Peyer's patch (tissue), 4 donors: ENCODE measurements around the gene LY6G6D. TPM values are rescaled to one million over a fixed set of nuclear protein-coding genes. Genes with fewer than 3 reads are reported as not detected.

ENCODE experiments used
- DNase-seq, 3 donors: peaks; one replicate each; pipeline ENCODE4 v3.0.0-alpha.2; 2017 to 2019
- H3K27ac ChIP-seq, 4 donors: fragments of 200-600 bp; sonication (generic); one replicate each; pipeline ENCODE4 v1.5.1; 2016 to 2019
- H3K27me3 ChIP-seq, 2 donors: fragments of 200-600 bp; sonication (generic); one replicate each; pipeline ENCODE4 v1.5.1; 2019
- H3K36me3 ChIP-seq, 3 donors: fragments of 200-600 bp; sonication (generic); one replicate each; pipeline ENCODE4 v1.5.1; 2016 to 2019
- H3K4me1 ChIP-seq, 4 donors: fragments of 200-600 bp; sonication (generic); one replicate each; pipeline ENCODE4 v1.5.1; 2016 to 2019
- H3K4me3 ChIP-seq, 4 donors: fragments of 200-600 bp; sonication (generic); 1 replicate in 3 of 4; 2 replicates in 1 of 4; pipeline ENCODE4 v1.5.1; 2016 to 2019; ENCODE audit warnings: mild to moderate bottlenecking in 1 of 4
- H3K9me3 ChIP-seq, 4 donors: fragments of 200-600 bp; sonication (generic); one replicate each; pipeline ENCODE4 v1.5.1; 2016 to 2019; ENCODE audit warnings: mild to moderate bottlenecking in 1 of 4
- CTCF ChIP-seq, 6 experiments: fragments of 450-650 bp in 4 of 6; fragments of 200-600 bp in 2 of 6; sonication (generic) in 1 of 6; IDR thresholded peaks; one replicate each; pipeline ENCODE4 v1.5.1; 2017 to 2019; ENCODE audit warnings: antibody characterized with exemption in 6 of 6, mild to moderate bottlenecking in 3 of 6, moderate library complexity in 1 of 6
- POLR2A ChIP-seq, 2 donors: fragments of 450-650 bp; IDR thresholded peaks; one replicate each; pipeline ENCODE4 v1.5.1; 2017; ENCODE audit warnings: antibody characterized with exemption in 2 of 2, mild to moderate bottlenecking in 2 of 2, moderate library complexity in 2 of 2
- total RNA-seq, 4 donors: library from RNA; depleted of rRNA; stranded (reverse); fragments of >200 nt; gene quantifications; one replicate each; pipeline ENCODE4 v1.1.0, GENCODE V29; 2016

The LY6G6D gene
- total RNA-seq, 4 donors from 2014 or later = not detected

GRCh38 chr6:31736021-31736767 lies 21.0 kb downstream of the LY6G6D start, which contains the start of gene CLIC1:
TSS of gene CLIC1 (minus strand) at chr6:31736530. CDS start at chr6:31736300, 230 bp downstream.
- DNase-seq = peak; percentile 88 to 94 (median 93)
- peaks cover 11 to 64% (median 39%) of the 10 kb centered on the region in 4 donors for H3K4me1 ChIP-seq

GRCh38 chr6:31736768-31737314 lies 21.7 kb downstream of the LY6G6D start:
- H3K36me3 ChIP-seq = peaks cover 0 to 24% (median 0%) of the 10 kb centered on the region in 3 donors
- peak overlapping the region; percentile 84 to 96 (median 94) for H3K27ac ChIP-seq
- H3K4me1 ChIP-seq = peaks cover 11 to 61% (median 39%) of the 10 kb centered on the region in 4 donors
- no peaks in the 10 kb centered on the region for H3K9me3 ChIP-seq
- H3K4me3 ChIP-seq = peak overlapping the region; percentile 49 to 81 (median 63)
- TF ChIP-seq CTCF (IDR thresholded peaks at IDR 0.05) (no peak), POLR2A (IDR thresholded peaks at IDR 0.05) (no peak)
- no peak for DNase-seq
- no peaks in the 10 kb centered on the region for H3K27me3 ChIP-seq

More at GRCh38 chr6:31736021-31736767, 21.0 kb downstream of the LY6G6D start, which contains the start of gene CLIC1:
- H3K4me3 ChIP-seq = peak within 1 kb of the TSS; percentile 49 to 81 (median 63)
- no peaks in the 10 kb centered on the region for H3K27me3 ChIP-seq
- no peaks in the 10 kb centered on the region for H3K9me3 ChIP-seq
- TF ChIP-seq CTCF (IDR thresholded peaks at IDR 0.05) = no peak
- peak; percentile 95 to 98 for TF ChIP-seq POLR2A (IDR thresholded peaks at IDR 0.05)
- peak within 1 kb of the TSS; percentile 84 to 96 (median 94) for H3K27ac ChIP-seq
- peaks cover 0 to 30% (median 0%) of the 10 kb centered on the region in 3 donors for H3K36me3 ChIP-seq

GRCh38 chr6:31737315-31737990 lies 22.3 kb downstream of the LY6G6D start:
- Histone ChIP-seq H3K4me1 (peaks cover 11 to 55% (median 39%) of the 10 kb centered on the region in 4 donors), H3K4me3 (peak overlapping the region in 2 of 4 donors; percentile 27 to 81)

GRCh38 chr6:31737991-31738979 lies 23.1 kb downstream of the LY6G6D start:
- Histone ChIP-seq H3K4me1 (peaks cover 11 to 53% (median 39%) of the 10 kb centered on the region in 4 donors), H3K36me3 (peaks cover 0 to 10% (median 0%) of the 10 kb centered on the region in 3 donors), H3K27me3 (no peaks in the 10 kb centered on the region), H3K9me3 (no peaks in the 10 kb centered on the region), H3K4me3 (peak overlapping the region in 1 of 4 donors; percentile 27), H3K27ac (peak overlapping the region; percentile 84 to 96 (median 94))
- peak; percentile 75 to 88 (median 79) for DNase-seq
- TF ChIP-seq CTCF (IDR thresholded peaks at IDR 0.05) (peak in 4 of 6 experiments; percentile 5 to 51 (median 30)), POLR2A (IDR thresholded peaks at IDR 0.05) (peak; percentile 18 to 42)

More at GRCh38 chr6:31737315-31737990, 22.3 kb downstream of the LY6G6D start:
- Histone ChIP-seq H3K9me3 (no peaks in the 10 kb centered on the region), H3K36me3 (peaks cover 0 to 18% (median 0%) of the 10 kb centered on the region in 3 donors), H3K27me3 (no peaks in the 10 kb centered on the region), H3K27ac (peak overlapping the region; percentile 84 to 96 (median 94))
- no peak for TF ChIP-seq CTCF (IDR thresholded peaks at IDR 0.05)
- no peak for TF ChIP-seq POLR2A (IDR thresholded peaks at IDR 0.05)
- DNase-seq = peak in 1 of 3 donors; percentile 62
